Placental epithelial cell (primary cell): Measurements from ENCODE around the gene CHIT1. TPM values are rescaled to one million over a fixed set of nuclear protein-coding genes. Genes with fewer than 3 reads are reported as not detected.

Experiments used
- total RNA-seq: library from RNA; depleted of rRNA; stranded (reverse); fragments of >200 nt; gene quantifications from 2 replicates; pipeline ENCODE4 v1.2.3, GENCODE V29; 2012

The CHIT1 gene
- total RNA-seq: not detected in 2 replicates

DNA sequence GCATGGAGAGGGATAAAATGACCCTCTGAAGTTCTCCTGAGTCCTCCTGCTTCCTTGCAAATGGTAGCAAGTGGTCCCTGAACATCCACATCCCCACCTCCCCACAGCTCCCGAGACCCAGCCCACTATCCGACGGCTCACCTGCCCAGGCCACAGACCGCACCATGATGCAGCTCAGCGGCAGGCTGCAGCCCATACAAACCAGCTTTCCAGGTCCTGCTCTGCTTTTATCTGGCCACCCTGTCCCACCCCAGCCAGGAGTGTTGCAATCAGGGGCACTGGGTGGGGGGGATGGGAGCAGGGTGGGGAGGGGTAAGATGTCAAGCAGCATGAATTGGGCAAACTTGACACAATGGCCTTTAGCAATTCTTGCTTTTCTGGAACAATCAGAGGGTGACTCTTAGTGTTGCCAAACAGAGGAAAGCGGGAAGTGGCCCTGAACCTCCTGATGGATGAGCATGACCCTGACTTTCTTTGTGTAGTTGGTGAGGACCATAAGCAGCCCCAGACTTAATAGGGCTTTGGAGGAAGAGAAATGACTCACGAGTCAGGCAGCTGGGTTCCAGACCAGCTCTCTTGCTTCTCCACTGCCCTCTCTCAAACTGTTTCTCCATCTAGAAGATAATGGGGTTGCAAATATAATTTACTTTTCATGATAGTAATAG, at the start of gene CHIT1:
Gene CHIT1 (minus strand): TSS at position 203 of the 665 bp plus-strand sequence. CDS start 37 bp downstream, at position 166.

DNA sequence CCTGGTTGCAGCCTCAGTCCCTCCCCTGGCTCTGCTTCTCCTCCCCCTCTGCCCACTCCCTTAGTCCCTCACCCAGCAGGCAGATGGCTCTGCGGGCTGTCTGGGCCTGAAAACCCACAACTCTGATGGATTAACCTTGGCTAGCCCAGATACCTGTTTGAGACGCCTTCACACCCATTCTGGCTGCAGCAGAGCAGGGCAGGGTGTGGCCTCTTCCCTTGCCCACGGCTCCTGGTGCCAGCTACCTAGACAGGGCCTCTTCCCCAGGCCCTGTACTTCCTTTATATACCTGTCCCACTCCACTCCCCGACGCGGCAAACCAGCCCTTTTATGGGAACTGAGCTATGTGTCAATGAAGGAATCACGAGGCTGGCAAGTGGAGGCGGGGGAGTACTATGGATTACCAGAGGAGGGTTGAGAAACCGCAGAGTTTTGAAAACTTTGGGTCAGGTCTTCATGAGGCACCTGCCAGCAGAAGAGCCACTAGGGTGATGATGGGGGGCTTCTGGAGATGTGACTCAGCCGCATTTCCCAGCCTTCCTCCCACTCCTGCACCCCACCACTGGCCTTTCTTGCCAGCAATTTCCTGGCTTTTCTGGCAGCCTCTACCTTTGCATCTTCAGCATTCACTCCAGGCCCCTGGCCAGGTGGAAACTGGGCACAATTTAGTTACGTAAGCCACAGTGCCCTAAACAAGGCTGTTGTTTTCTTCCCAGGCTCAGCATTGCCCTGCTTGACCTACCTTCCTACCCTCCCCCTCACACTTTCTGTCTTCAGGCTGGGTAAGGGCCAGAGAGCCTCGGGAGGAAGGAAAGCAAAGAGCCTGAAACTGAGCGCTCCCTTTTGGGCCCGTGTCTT, 42.8 kb downstream of the CHIT1 start, which contains the start of gene CHI3L1:
Gene CHI3L1 (minus strand): TSS at position 259 of the 858 bp plus-strand sequence. CDS start 81 bp downstream, at position 178.

DNA sequence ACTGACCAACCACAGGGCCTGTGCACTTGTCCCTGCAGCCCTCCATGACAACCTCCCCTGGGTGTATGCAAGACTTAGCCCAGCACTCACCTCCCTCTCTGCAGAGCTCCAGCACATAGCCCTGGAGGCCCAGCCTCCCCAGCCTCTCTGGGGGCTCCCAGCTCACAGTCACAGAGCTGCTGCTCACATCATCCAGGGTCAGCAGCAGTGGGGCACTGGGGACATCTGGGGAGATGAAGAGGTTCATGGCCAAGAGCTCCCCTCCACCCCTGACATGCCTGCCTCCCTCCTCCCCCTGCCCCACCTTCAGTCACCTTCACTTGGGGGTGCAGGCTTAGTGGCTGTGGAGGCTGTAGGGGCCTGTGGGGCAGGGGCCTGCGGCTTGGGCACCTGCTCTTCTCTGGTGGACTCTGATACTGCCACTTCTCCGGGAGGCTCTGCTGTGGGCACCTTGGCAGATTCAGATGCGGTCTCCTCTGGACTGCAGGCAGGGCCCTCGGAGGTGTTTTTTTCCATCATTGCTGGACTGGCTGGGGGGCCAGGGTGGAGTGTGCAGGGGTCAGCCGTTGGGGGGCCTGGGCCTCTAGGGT, 54.1 kb downstream of the CHIT1 start, which contains the start of gene MYBPH:
Gene MYBPH (minus strand): TSS at position 590 of the 590 bp plus-strand sequence. CDS start 71 bp downstream, at position 519.

Other genes with a start within 250 kb of the CHIT1 start
- gene TMEM183A, start 222.3 kb downstream of the CHIT1 start, total RNA-seq: 67.1 and 130 TPM in 2 replicates
- gene PPFIA4, start 203.2 kb downstream of the CHIT1 start, total RNA-seq: 3.3 and 3.5 TPM in 2 replicates
- gene MYOG, start 143.7 kb downstream of the CHIT1 start, total RNA-seq: not detected in 2 replicates
- 0.39 and 0.87 TPM in 2 replicates for gene ADORA1, start 101.9 kb downstream of the CHIT1 start, total RNA-seq
- not detected in 2 replicates for gene MYBPH, start 53.8 kb downstream of the CHIT1 start, total RNA-seq
- 0.54 and 0.79 TPM in 2 replicates for gene CHI3L1, start 43.0 kb downstream of the CHIT1 start, total RNA-seq
- gene BTG2, start 75.8 kb upstream of the CHIT1 start, total RNA-seq: 42.8 and 51.6 TPM in 2 replicates
- gene FMOD, start 121.4 kb upstream of the CHIT1 start, total RNA-seq: under 0.01 TPM in 1 of 2 replicates, not detected in the other
- not detected in 2 replicates for gene PRELP, start 246.1 kb upstream of the CHIT1 start, total RNA-seq